GM12872 (cell line): Measurements from ENCODE around the gene RASGEF1B.

ENCODE experiments used
- TF ChIP-seq, protein P1 (sequence below): IDR thresholded peaks from 3 replicates; pipeline ENCODE4 v1.5.1; 2011; ENCODE audit warnings: low read depth, mild to moderate bottlenecking, low read length, moderate library complexity; ENCODE audit not compliant: insufficient read depth

Gene RASGEF1B

GRCh38 chr4:81446634-81447033, 25.1 kb downstream of the RASGEF1B start:
- TF ChIP-seq, protein P1, sequence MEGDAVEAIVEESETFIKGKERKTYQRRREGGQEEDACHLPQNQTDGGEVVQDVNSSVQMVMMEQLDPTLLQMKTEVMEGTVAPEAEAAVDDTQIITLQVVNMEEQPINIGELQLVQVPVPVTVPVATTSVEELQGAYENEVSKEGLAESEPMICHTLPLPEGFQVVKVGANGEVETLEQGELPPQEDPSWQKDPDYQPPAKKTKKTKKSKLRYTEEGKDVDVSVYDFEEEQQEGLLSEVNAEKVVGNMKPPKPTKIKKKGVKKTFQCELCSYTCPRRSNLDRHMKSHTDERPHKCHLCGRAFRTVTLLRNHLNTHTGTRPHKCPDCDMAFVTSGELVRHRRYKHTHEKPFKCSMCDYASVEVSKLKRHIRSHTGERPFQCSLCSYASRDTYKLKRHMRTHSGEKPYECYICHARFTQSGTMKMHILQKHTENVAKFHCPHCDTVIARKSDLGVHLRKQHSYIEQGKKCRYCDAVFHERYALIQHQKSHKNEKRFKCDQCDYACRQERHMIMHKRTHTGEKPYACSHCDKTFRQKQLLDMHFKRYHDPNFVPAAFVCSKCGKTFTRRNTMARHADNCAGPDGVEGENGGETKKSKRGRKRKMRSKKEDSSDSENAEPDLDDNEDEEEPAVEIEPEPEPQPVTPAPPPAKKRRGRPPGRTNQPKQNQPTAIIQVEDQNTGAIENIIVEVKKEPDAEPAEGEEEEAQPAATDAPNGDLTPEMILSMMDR: no peak

GRCh38 chr4:81445196-81445595, 26.5 kb downstream of the RASGEF1B start:
- TF ChIP-seq, protein P1: no peak

- TF ChIP-seq, protein P1: no peak
These were observed 29.1 kb downstream of the RASGEF1B start for GRCh38 chr4:81442484-81443085.

DNA sequence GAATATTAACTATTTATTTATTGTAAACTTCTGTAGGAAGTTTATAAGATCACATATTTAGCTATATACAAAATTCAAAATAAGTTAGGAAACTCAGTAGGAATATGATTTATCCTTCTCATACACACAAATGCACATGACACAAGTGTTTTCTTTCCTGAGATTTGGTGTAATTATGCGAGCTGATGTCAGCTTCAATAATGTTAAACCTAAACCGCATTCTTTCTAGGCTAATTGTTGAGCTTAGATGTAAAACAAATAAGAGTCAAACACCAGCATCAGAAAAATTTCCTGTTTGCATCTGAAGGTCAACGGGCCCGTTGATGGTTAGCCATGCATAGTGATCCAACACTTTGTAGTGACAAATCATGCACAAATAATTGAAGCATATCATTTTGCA, 30.8 kb downstream of the RASGEF1B start:
- TF ChIP-seq, protein P1: no peak

DNA sequence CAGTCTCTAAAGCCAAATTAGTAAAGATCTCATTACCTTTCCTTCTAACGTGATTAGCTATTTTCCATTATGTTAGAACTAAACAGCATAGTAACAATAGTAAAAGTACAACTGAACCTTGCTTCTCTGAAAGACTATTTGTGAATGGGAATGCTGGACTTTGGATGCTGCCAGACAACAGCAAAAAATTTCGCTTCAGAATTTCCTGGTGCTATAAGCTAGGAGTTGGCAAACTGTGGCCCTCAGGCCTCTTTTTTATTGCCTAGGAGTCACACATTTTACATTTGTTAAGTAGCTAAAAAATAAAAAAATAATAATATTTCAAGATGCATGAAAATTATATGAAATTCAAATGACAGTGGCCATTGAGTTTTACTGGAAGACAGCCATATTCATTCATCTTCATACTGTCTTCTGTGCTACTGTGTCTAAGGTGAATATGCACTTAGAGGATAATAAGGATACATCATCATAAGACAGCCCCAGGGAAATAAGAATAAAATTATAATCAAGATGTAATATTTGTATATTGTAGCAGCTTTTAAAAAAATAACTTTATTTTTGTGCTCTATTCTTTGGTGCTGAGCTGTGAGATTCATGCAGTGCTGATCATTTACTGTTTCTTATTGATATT, 34.6 kb downstream of the RASGEF1B start:
- TF ChIP-seq, protein P1: no peak

DNA sequence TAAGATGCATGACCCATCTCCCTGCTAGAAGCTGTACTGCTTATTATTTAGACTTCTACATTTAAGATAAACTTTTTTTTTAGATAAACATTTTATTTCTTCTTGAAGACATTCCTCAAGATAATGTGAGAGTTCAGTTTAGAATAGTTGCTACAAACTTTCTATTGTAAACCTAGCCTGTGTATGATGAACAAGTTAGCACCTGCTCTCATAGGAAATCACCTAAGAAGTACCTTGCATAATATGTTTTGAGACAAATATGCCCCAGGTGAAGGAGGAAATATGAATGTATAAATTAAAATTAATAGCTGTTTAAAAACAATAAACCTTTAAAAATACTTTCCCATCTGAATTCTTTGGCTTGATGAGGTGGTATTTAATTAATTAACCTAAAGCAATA, 35.6 kb downstream of the RASGEF1B start:
- TF ChIP-seq, protein P1: no peak

DNA sequence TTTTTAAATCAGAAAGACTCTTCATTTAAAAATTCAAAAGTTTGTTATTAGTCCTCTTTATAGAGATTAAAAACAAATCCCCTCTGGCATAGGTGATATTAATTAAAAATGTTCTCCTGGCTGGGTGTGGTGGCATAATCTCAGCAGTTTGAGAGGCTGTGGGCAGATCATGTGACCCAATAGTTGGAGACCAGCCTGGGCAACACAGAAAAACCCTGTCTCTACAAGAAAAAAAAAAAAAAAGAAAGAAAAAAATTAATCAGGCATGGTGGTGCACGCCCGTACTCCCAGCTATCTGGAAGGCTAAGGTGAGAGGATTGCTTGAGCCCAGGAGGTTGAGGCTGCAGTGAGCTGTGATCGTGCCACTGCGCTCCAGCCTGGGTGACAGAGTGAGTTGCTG, 38.9 kb downstream of the RASGEF1B start:
- TF ChIP-seq, protein P1: no peak
